ENCODE measurements around the gene GLIS1.

GRCh38 chr1:53508056-53508990 lies 230.6 kb downstream of the GLIS1 start:
- TF ChIP-seq CTCF (conservative IDR thresholded peaks at IDR 0.05; ENCODE audit: low read depth, low read length), result no peak
- no peak for TF ChIP-seq EZH2 (IDR thresholded peaks at IDR 0.05; ENCODE audit: borderline replicate concordance, low read depth, low read length, poor library complexity, severe bottlenecking)

Measured in A673 (cell line).